ENCODE measurements around the gene KCNJ6.
"Not testable (repeated sequence)": the region's sequence is repeated elsewhere in the genome, so short reads cannot be mapped to it uniquely, and the experiment has no call there.

Gene KCNJ6

DNA sequence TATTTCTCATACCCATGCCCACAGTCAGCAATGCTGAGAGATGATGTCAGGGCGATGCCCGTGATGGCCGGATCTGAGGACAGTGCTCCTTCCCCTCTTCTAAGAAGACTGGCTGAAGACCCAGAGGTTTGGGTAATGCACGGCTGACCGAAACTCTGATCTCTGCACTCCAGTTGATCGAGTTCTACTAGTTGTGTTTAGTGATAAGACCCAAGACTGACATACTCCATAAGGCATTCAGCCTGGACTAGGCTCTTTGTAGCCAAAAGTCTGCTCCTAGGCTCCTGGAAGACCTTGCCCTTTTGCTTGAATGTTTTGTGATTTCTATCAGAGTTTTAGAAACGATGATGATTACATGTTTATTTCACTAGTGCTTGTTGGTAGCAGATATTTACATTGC lies 298.2 kb downstream of the KCNJ6 start:
- no peak for DNase-seq (ENCODE audit: low spot score in 2 of 2)
- H3K9me3 Mint-ChIP-seq = no peaks in the 10 kb centered on the region
- no peaks in the 10 kb centered on the region for H3K4me1 Mint-ChIP-seq
- H3K4me3 Mint-ChIP-seq = no peak overlapping the region
- ATAC-seq = no peak
- H3K36me3 Mint-ChIP-seq = no peaks in the 10 kb centered on the region
- H3K27ac Mint-ChIP-seq = no peak overlapping the region

DNA sequence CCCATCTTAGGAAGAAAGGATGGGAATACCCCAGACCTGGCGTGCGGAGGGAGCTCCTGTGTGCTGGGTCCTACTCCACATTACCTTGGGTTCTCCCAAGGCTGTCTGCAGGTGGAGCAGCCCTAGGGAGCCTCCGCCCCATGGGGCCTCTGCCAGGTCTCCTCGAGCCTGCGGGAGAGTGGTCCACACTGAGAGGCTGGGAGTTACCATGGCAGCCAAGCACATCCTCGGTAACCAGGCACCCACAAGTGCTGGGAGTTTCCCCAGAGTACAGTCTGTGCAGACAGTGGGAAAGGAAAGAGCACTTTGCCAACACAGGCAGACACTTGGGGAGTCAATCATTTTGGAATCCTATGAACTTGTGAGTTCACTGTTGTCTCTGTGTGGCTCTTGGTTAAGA lies 300.3 kb downstream of the KCNJ6 start:
- DNase-seq (ENCODE audit: low spot score in 2 of 2) = no peak
- H3K9me3 Mint-ChIP-seq = no peaks in the 10 kb centered on the region
- H3K4me3 Mint-ChIP-seq = no peak overlapping the region
- no peaks in the 10 kb centered on the region for H3K36me3 Mint-ChIP-seq
- no peak for ATAC-seq
- no peak overlapping the region for H3K27ac Mint-ChIP-seq
- H3K4me1 Mint-ChIP-seq = no peaks in the 10 kb centered on the region

DNA sequence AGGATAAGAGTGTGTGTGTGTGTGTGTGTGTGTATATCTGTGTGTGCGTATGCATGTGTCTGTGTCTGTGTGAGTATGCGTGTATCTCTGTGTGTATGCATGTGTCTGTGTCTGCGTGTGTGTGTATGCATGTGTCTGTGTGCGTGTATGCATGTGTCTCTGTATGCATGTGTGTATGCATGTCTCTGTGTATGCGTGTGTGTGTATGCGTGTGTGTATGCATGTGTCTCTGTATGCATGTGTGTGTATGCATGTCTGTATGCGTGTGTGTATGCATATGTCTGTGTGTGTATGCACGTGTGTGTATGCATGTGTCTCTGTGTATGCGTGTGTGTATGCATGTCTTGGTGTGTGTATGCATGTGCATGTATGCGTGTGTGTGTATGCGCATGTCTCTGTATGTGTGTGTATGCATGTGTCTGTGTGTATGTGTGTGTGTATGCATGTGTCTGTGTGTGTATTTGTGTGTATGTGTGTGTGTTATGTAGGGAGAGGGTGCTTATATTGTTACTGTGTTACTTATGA lies 301.8 kb downstream of the KCNJ6 start:
- Mint-ChIP-seq H3K4me3 (no peak overlapping the region), H3K36me3 (no peaks in the 10 kb centered on the region), H3K9me3 (no peaks in the 10 kb centered on the region), H3K4me1 (no peaks in the 10 kb centered on the region), H3K27ac (no peak overlapping the region)
- no peak for DNase-seq (ENCODE audit: low spot score in 2 of 2)
- no peak for ATAC-seq

DNA sequence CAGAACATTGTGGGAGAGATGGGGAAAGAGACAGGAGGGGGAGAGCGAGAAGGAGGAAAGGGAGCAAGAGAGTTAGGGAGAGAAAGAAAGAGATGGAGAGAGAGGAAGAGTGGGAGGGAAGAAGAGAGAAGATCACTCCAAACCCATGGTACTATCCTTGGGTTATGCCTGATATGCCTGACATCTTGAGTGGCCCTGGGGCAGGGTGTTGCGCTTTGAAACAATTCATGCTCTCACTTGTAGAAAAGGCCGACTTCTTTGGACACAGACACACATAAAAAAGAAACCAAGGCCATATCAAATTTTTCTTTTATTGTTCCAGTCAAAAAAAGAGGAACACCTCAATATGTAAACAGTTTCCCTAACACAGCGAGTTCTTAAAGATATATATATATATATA lies 309.2 kb downstream of the KCNJ6 start:
- no peak overlapping the region for H3K4me3 Mint-ChIP-seq
- no peaks in the 10 kb centered on the region for H3K36me3 Mint-ChIP-seq
- no peak for DNase-seq (ENCODE audit: low spot score in 2 of 2)
- H3K27ac Mint-ChIP-seq = no peak overlapping the region
- ATAC-seq = no peak
- no peaks in the 10 kb centered on the region for H3K9me3 Mint-ChIP-seq
- no peaks in the 10 kb centered on the region for H3K4me1 Mint-ChIP-seq

DNA sequence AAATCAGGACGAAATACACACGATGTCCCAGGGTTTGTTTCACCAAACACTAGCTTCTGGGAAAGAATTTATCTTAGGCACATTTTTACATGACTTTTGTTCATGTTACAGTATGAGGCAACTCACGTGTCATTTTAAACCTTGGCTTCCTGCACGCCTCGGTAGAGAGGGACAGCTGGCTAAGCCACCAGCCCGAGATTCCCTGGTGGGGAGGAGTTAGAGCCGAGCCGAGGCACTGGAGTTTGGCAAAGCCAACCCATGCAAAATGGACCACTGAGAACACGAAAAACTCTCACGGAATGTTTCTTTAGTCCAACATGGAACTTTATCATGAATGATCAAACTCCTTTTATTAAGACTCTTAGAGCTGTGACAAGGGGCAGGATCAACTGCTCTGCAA lies 309.7 kb downstream of the KCNJ6 start:
- Mint-ChIP-seq H3K4me1 (no peaks in the 10 kb centered on the region), H3K36me3 (no peaks in the 10 kb centered on the region), H3K4me3 (no peak overlapping the region), H3K27ac (no peak overlapping the region), H3K9me3 (no peaks in the 10 kb centered on the region)
- DNase-seq (ENCODE audit: low spot score in 2 of 2) (no peak), ATAC-seq (no peak)

DNA sequence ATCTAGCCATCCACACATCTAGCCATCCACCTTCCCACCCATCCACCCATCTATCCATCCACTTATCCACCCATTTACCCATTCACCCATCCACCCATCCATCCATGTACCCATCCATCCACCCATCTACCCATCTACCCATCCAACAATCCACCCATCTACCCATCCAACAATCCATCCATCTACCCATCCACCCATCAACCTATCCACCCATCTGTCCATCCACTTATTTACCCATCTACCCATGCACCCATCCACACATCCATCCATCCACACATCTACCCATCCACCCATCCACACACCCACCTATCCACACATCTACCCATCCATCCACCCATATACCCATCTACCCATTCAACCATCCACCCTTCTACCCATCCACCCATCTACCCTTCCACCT lies 311.3 kb downstream of the KCNJ6 start:
- H3K4me1 Mint-ChIP-seq = no peaks in the 10 kb centered on the region
- H3K9me3 Mint-ChIP-seq = no peaks in the 10 kb centered on the region
- no peaks in the 10 kb centered on the region for H3K36me3 Mint-ChIP-seq
- DNase-seq (ENCODE audit: low spot score in 2 of 2) = no peak
- H3K4me3 Mint-ChIP-seq = no peak overlapping the region
- H3K27ac Mint-ChIP-seq = no peak overlapping the region
- ATAC-seq = no peak

DNA sequence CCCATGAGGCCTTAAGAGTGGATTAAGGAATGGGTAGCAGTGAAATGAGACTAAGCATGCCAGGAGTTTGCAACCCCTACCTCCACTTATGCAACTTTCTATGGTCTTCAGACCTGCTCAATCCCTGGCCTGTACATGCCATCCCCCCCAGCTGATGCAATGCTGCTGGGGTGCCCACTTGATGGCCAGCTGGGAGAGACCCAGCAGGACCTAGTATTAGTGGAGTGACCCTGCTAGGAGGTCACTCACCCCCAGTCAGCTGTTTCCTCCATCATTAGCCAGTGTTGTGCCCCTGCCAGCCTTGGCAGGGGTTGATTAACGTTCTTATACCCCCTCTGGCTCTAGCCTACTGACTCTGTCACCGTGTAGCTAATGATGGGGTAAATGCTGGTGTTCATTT lies 313.1 kb downstream of the KCNJ6 start:
- Mint-ChIP-seq H3K27ac (no peak overlapping the region), H3K36me3 (no peaks in the 10 kb centered on the region), H3K9me3 (no peaks in the 10 kb centered on the region), H3K4me1 (no peaks in the 10 kb centered on the region), H3K4me3 (no peak overlapping the region)
- DNase-seq (ENCODE audit: low spot score in 2 of 2) (no peak), ATAC-seq (no peak)

DNA sequence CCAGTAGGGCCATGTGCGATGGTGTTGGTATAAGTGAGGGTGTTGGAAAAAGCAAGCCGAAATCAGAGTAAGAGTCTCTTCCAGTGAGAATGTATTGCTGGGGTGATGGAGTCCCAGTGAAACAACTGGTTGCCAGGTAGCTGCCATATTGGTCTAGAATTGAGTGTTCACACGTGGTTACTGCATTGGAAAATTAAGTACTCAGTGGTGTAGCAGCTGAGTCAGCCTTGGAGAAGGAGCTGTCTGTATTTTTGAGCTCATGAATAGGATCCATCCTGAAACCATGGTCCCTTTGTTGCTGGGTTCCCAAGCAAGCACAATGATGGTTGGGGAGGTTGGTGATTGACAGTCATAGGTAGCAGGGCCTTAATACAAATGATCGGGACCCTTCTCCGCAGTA lies 314.3 kb downstream of the KCNJ6 start:
- ATAC-seq (no peak), DNase-seq (ENCODE audit: low spot score in 2 of 2) (no peak)
- Mint-ChIP-seq H3K4me3 (no peak overlapping the region), H3K27ac (no peak overlapping the region), H3K9me3 (no peaks in the 10 kb centered on the region), H3K36me3 (no peaks in the 10 kb centered on the region), H3K4me1 (no peaks in the 10 kb centered on the region)

DNA sequence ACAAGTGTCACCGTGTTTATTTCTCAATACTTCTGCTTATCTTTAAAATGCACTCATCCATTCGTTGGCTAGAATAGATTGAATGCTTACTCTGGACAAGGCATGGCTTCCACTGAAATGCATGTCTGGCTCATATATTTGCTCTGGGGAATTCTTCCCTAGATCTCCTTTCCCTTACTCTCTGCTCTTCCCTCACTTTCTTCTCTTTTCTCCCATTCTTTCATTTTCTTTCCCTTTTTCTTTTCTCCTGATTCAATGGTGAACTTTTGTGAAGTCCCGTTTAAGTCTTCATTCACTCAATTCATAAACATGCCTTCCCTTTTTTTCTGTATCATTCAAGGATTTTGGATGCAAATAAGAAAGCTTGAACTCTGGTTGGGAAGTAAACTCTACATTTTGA lies 315.2 kb downstream of the KCNJ6 start:
- Mint-ChIP-seq H3K4me3 (no peak overlapping the region), H3K27ac (no peak overlapping the region), H3K9me3 (no peaks in the 10 kb centered on the region), H3K36me3 (no peaks in the 10 kb centered on the region), H3K4me1 (no peaks in the 10 kb centered on the region)
- no peak for DNase-seq (ENCODE audit: low spot score in 2 of 2)
- ATAC-seq = no peak

DNA sequence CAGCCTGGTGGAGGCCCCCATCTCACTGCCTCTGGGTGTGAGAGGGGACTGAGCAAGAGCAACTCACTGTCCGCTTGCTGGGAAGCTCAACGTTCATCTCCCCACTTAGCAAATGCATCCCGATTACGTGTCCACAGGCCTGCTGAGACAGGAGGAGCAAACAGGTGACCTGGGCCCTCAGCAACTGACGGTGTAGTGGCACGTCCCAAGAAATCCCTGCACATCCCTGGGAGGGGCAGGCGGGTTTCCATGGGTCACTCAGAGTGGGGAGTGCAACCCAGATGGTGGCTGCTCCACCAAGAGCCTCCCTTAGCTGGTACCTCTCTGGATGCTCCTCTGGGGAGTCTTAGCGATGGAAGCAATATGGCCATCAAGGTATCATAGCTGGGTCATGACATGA lies 320.3 kb downstream of the KCNJ6 start:
- H3K27ac Mint-ChIP-seq = no peak overlapping the region
- H3K9me3 Mint-ChIP-seq = no peaks in the 10 kb centered on the region

DNA sequence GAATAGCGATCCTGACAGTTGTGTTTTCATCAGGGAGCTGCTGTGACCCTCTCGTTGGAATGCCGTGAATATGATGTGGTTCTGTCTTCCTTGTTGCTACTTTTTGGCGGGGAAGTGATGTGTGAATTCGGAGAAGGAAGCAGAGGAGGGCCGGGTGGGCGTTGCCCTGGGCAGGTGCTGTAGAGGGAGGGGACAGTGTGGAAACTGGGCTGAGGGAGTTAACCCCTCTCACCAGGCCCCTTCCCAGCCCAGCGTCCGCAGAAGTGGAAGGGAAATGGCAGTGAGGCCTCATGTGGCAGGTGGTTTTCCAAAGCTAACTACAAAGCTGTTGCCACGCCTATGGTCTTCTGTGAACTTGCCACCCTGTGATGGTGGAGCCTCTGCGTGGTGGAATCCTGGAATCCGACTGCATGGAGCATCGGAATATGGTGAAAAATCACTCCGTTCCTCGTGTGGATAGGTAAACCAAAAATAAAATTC lies 321.7 kb downstream of the KCNJ6 start:
- Mint-ChIP-seq H3K36me3 (no peaks in the 10 kb centered on the region), H3K27ac (no peak overlapping the region), H3K4me1 (no peaks in the 10 kb centered on the region), H3K4me3 (no peak overlapping the region), H3K9me3 (no peaks in the 10 kb centered on the region)
- DNase-seq (ENCODE audit: low spot score in 2 of 2) (no peak), ATAC-seq (no peak)

More for the DNA sequence above, 320.3 kb downstream of the KCNJ6 start:
- no peaks in the 10 kb centered on the region for H3K36me3 Mint-ChIP-seq
- H3K4me3 Mint-ChIP-seq = no peak overlapping the region
- ATAC-seq = no peak
- H3K4me1 Mint-ChIP-seq = no peaks in the 10 kb centered on the region
- no peak for DNase-seq (ENCODE audit: low spot score in 2 of 2)

DNA sequence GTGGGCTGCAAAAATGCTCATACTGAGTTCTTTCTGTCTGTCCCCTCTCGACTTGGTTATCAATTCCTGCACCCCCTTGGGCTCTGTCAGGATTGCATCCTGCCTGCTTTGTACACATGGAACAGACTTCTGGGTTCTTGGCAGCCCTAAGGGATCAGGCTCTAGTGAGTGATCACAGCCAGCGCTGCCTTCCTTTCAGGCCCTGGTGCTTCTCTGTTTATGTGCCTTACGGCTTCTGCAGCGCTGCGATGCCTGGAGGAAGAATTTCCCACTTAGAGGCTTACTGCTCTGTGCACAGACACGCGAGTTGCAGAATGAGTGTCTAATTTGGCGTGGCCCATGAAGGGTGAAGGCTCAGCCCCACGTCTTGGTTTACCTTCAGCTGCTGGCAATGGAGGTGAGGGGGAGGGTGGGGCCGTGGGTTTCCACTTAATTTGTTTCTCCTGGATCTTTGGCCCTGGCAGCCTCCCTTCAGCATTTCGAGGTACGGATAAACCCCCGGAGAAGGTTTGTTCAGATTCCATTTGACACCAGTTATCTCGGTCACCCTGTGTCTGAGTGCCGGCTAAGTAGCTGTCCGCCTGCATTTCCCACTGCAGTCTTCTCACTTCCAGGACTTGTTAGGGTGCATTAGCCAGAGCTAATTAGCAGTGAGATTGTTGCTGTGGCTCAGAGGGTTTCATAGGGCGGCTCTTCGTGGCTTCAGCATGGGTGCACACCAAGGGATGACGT lies 322.4 kb downstream of the KCNJ6 start:
- H3K4me3 Mint-ChIP-seq = no peak overlapping the region
- no peak for ATAC-seq
- no peaks in the 10 kb centered on the region for H3K4me1 Mint-ChIP-seq
- no peaks in the 10 kb centered on the region for H3K36me3 Mint-ChIP-seq
- no peak for DNase-seq (ENCODE audit: low spot score in 2 of 2)
- H3K27ac Mint-ChIP-seq = no peak overlapping the region
- H3K9me3 Mint-ChIP-seq = no peaks in the 10 kb centered on the region

DNA sequence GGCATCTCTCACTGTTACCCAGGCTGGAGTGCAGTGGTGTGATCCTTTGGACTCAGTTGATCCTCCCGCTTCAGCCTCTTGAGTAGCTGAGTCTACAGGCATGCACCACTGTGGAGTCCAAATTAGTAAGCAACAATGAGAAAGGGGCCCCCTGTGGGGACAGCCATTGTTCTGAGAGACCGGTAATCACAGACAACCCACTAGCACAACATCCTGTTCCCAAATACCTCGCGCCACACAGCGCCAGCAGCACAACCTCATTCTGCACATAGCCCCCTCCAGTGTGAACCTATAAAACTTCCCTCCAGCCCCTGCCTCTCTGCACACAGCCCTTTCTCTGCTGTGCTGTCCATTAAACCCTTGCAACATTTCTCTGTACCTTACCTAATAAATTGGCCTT lies 323.2 kb downstream of the KCNJ6 start:
- Mint-ChIP-seq H3K27ac (no peak overlapping the region), H3K36me3 (no peaks in the 10 kb centered on the region), H3K9me3 (no peaks in the 10 kb centered on the region), H3K4me3 (no peak overlapping the region), H3K4me1 (no peaks in the 10 kb centered on the region)
- DNase-seq (ENCODE audit: low spot score in 2 of 2) (no peak), ATAC-seq (no peak)

DNA sequence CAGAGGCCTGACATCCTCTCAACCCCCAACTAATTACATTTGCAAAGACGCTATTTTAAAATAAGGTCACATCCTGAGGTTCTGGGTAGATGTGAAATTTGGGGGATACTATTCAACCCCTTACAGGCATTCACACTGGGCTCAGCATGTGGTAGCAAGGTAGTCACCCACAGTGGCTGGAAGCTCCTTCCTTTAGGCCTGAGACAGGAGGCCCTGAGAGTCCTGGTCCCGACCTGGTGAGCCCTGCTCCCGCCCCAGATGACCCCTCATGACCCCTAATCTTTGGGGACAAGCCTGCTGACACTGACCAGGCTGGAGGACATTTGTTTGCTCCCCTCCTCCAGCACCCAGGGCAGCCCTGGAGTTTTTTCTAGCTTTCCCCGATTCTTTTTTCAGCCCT lies 323.8 kb downstream of the KCNJ6 start:
- Mint-ChIP-seq H3K9me3 (no peaks in the 10 kb centered on the region), H3K27ac (no peak overlapping the region), H3K36me3 (no peaks in the 10 kb centered on the region), H3K4me3 (no peak overlapping the region), H3K4me1 (no peaks in the 10 kb centered on the region)
- ATAC-seq (no peak), DNase-seq (ENCODE audit: low spot score in 2 of 2) (no peak)

DNA sequence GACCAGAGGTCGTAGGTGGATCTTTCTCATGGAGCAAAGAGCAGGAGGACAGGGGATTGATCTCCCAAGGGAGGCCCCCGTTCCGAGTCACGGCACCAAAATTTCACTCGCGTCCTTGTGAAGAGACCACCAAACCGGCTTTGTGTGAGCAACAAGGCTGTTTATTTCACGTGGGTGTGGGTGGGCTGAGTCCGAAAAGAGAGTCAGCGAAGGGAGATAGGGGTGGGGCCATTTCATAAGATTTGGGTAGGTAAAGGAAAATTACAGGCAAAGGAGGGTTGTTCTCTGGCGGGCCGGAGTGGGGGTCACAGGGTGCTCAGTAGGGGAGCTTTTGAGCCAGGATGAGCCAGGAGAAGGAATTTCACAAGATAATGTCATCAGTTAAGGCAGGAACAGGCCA lies 324.3 kb downstream of the KCNJ6 start:
- DNase-seq (ENCODE audit: low spot score in 2 of 2); H3K9me3 Mint-ChIP-seq; H3K36me3 Mint-ChIP-seq; H3K27ac Mint-ChIP-seq; ATAC-seq; H3K4me3 Mint-ChIP-seq; H3K4me1 Mint-ChIP-seq: not testable (repeated sequence)

DNA sequence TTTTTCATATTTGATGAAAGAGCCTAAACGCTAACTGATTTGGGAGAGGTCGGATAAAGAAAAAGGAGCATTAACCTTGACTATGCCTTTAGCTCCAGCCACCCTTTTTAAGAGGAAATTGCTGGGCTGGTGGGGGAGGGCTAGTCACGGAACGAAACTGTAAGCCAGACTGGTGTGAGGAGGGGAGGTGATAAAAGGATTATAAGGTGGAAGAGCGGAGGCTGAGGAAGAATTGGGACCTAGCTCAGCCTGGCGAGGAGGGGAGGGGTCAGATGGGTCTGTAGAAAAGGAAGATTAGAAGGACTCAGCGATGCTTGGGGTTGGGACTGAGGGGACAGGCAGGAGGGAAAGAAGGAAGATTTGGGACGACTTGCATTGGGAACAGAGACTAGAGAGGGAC lies 325.4 kb downstream of the KCNJ6 start:
- not testable (repeated sequence) for H3K9me3 Mint-ChIP-seq; H3K4me1 Mint-ChIP-seq; DNase-seq (ENCODE audit: low spot score in 2 of 2); H3K27ac Mint-ChIP-seq; ATAC-seq; H3K4me3 Mint-ChIP-seq; H3K36me3 Mint-ChIP-seq
